ENCODE measurements around the gene TMCO2.

DNA sequence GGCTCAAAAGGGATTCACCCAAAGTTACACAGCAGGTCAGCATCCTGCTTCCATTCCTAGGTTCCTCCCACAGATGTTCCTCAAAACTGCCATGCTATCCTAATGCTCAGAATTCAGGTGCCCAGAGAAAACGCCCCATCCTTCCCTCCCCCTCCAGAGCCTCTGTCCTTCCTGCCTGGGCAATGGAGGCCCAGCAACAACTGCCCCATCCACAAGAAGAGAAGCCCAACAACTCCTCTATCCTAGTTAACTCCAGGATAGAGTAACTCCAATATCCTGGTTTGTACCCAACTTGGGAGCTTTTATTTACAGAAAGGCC lies 52.5 kb downstream of the TMCO2 start:
- TF ChIP-seq, protein P1, sequence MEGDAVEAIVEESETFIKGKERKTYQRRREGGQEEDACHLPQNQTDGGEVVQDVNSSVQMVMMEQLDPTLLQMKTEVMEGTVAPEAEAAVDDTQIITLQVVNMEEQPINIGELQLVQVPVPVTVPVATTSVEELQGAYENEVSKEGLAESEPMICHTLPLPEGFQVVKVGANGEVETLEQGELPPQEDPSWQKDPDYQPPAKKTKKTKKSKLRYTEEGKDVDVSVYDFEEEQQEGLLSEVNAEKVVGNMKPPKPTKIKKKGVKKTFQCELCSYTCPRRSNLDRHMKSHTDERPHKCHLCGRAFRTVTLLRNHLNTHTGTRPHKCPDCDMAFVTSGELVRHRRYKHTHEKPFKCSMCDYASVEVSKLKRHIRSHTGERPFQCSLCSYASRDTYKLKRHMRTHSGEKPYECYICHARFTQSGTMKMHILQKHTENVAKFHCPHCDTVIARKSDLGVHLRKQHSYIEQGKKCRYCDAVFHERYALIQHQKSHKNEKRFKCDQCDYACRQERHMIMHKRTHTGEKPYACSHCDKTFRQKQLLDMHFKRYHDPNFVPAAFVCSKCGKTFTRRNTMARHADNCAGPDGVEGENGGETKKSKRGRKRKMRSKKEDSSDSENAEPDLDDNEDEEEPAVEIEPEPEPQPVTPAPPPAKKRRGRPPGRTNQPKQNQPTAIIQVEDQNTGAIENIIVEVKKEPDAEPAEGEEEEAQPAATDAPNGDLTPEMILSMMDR (IDR thresholded peaks at IDR 0.05), result no peak
- no peak for TF ChIP-seq POLR2A (IDR thresholded peaks at IDR 0.05)
- TF ChIP-seq POLR2AphosphoS5 (IDR thresholded peaks at IDR 0.05), result no peak
